Measurements from ENCODE around the gene CIB4. TPM values are rescaled to one million over a fixed set of nuclear protein-coding genes. Genes with fewer than 3 reads are reported as not detected.
A peak's percentile ranks its signal among the peaks of the same experiment; 100 is the strongest.

Gene CIB4
- total and polyA plus RNA-seq, 9 of the 15 experiments (the other 6 are each of a cell fraction or from before 2014, with no cell fraction given), result not detected

DNA sequence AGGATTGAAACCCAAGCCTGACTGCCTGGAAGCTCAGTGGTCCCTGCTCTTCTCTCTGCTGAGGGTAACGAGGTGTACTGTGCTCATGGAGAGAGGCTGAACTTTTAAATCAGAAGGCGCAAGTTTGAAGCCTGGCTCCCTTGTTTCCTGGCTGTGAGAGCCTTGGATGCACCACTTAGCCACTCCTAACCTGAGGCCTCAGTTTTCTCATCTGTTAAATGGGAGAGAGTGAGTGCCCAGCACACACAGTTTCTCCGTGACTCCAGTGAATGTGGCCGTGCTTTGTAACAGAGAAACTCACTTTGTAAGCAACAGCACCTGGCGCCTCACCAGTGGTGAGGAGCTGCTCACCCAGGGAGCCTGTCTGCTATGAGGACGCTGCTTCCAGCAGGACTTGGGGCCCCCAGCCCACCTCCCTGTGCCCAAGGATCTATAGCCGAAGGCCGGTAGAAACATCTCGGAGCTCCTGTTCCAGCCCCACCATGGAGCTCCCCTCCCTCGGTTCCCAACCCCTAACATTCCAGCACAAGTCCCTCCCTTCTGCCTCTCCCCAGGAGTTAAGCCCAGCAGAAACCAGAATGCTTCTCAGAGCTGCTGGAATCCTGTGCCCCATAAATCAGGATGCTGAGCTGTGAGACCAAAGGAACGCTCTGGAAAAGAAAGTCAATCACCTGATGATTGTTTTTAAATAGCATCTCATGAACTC lies 31.1 kb upstream of the CIB4 start:
- Histone ChIP-seq H3K27me3 (ENCODE audit: control insufficient read depth in 2 of 2, insufficient read depth in 2 of 2, low read length in 2 of 2) (peaks cover 10 to 51% of the 10 kb centered on the region in 2 experiments; a peak in 4 of 5 replicates), H3K9me1 (ENCODE audit: control insufficient read depth, insufficient read depth, low read length) (no peaks in the 10 kb centered on the region), H3K27ac (ENCODE audit: extremely low read depth, low read depth, low read length) (no peak overlapping the region), H3K36me3 (ENCODE audit: control insufficient read depth, insufficient read depth, low read length) (no peaks in the 10 kb centered on the region), H3K4me3 (no peak overlapping the region), H3K4me2 (ENCODE audit: insufficient read depth, low read length) (no peak overlapping the region), H3K79me2 (ENCODE audit: control insufficient read depth, insufficient read depth, low read length) (no peaks in the 10 kb centered on the region), H2AFZ (ENCODE audit: low read depth, low read length) (no peak overlapping the region), H4K20me1 (replicated peaks; ENCODE audit: control insufficient read depth, insufficient read depth, low read length) (no peaks in the 10 kb centered on the region), H3K4me1 (replicated peaks in 1 of 2; ENCODE audit: control insufficient read depth in 2 of 2, insufficient read depth in 2 of 2, low read length in 2 of 2) (no peaks in the 10 kb centered on the region), H3K9me3 (replicated peaks; ENCODE audit: control insufficient read depth, insufficient read depth, low read depth, low read length) (no peaks in the 10 kb centered on the region), H3K9ac (ENCODE audit: insufficient read depth in 1 of 2, low read depth in 2 of 2, low read length in 2 of 2) (no peak overlapping the region)
- no peak for DNase-seq (ENCODE audit: extremely low read depth in 1 of 4, low spot score in 3 of 4)
- POLR2A ChIA-PET, result interaction anchor here (0.9 to 1.9 kb wide), 3 partner anchors 8 to 80 kb away, joined by 3 to 6 read pairs (median 5); no protein-coding TSS in a partner anchor
- no peak for ATAC-seq
- in situ Hi-C loops (cut with MboI), result no loop called here
- WGBS (ENCODE audit: insufficient coverage, low coverage, missing lambda C conversion rate), result under 1% methylated on average over 11 of the region's 11 CpGs
- CTCF ChIA-PET (ENCODE audit: low intra/inter-chr PET ratio), result no interaction called here
- TF ChIP-seq RBM25 (IDR thresholded peaks at IDR 0.05; ENCODE audit: low read depth, low read length, severe bottlenecking) (peak; percentile 14), LEF1 (IDR thresholded peaks at IDR 0.05) (no peak)
- no TSS peak for BruUV-seq (replicated peaks)
- intact Hi-C loops (cut with micrococcal nuclease), result no loop called here
- no peak for FAIRE-seq

GRCh38 chr2:26671691-26672090 lies 30.5 kb upstream of the CIB4 start:
- in situ Hi-C loops (cut with MboI) (no loop called here), intact Hi-C loops (cut with micrococcal nuclease) (no loop called here)
- peaks cover 10 to 51% of the 10 kb centered on the region in 2 experiments; a peak in 4 of 5 replicates for H3K27me3 ChIP-seq (ENCODE audit: control insufficient read depth in 2 of 2, insufficient read depth in 2 of 2, low read length in 2 of 2)
- H2AFZ ChIP-seq (ENCODE audit: low read depth, low read length), result no peak overlapping the region
- H3K79me2 ChIP-seq (ENCODE audit: control insufficient read depth, insufficient read depth, low read length), result no peaks in the 10 kb centered on the region
- no peaks in the 10 kb centered on the region for H3K36me3 ChIP-seq (ENCODE audit: control insufficient read depth, insufficient read depth, low read length)
- no peak overlapping the region for H3K4me2 ChIP-seq (ENCODE audit: insufficient read depth, low read length)
- 2% methylated on average over 5 of the region's 5 CpGs for WGBS (ENCODE audit: insufficient coverage, low coverage, missing lambda C conversion rate)
- ChIA-PET CTCF (ENCODE audit: low intra/inter-chr PET ratio) (no interaction called here), POLR2A (interaction anchor here (0.9 to 1.9 kb wide), 2 partner anchors 9 to 32 kb away, joined by 3 to 6 read pairs; no protein-coding TSS in a partner anchor)
- H3K9me3 ChIP-seq (replicated peaks; ENCODE audit: control insufficient read depth, insufficient read depth, low read depth, low read length), result no peaks in the 10 kb centered on the region
- H3K4me3 ChIP-seq, result no peak overlapping the region
- no TSS peak for BruUV-seq (replicated peaks)
- no peaks in the 10 kb centered on the region for H3K4me1 ChIP-seq (replicated peaks in 1 of 2; ENCODE audit: control insufficient read depth in 2 of 2, insufficient read depth in 2 of 2, low read length in 2 of 2)
- no peaks in the 10 kb centered on the region for H3K9me1 ChIP-seq (ENCODE audit: control insufficient read depth, insufficient read depth, low read length)
- no peaks in the 10 kb centered on the region for H4K20me1 ChIP-seq (replicated peaks; ENCODE audit: control insufficient read depth, insufficient read depth, low read length)
- DNase-seq (ENCODE audit: extremely low read depth in 1 of 4, low spot score in 3 of 4), result no peak
- no peak for ATAC-seq
- H3K9ac ChIP-seq (ENCODE audit: insufficient read depth in 1 of 2, low read depth in 2 of 2, low read length in 2 of 2), result no peak overlapping the region
- FAIRE-seq, result no peak
- H3K27ac ChIP-seq (ENCODE audit: extremely low read depth, low read depth, low read length), result no peak overlapping the region
- TF ChIP-seq, protein P1, sequence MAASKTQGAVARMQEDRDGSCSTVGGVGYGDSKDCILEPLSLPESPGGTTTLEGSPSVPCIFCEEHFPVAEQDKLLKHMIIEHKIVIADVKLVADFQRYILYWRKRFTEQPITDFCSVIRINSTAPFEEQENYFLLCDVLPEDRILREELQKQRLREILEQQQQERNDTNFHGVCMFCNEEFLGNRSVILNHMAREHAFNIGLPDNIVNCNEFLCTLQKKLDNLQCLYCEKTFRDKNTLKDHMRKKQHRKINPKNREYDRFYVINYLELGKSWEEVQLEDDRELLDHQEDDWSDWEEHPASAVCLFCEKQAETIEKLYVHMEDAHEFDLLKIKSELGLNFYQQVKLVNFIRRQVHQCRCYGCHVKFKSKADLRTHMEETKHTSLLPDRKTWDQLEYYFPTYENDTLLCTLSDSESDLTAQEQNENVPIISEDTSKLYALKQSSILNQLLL (CRISPR knock-in tag; IDR thresholded peaks at IDR 0.05; ENCODE audit: borderline replicate concordance), result no peak
- no peak for TF ChIP-seq SETDB1 (IDR thresholded peaks at IDR 0.05; ENCODE audit: low read length)
- TF ChIP-seq TAL1 (IDR thresholded peaks at IDR 0.05), result no peak
- no peak for TF ChIP-seq FOSL1 (tag; conservative IDR thresholded peaks at IDR 0.05)
- no peak for TF ChIP-seq THAP7 (CRISPR knock-in tag; IDR thresholded peaks at IDR 0.05)
- TF ChIP-seq UBTF (IDR thresholded peaks at IDR 0.05; ENCODE audit: borderline replicate concordance in 1 of 2, low read depth in 2 of 2, low read length in 2 of 2), result no peak
- no peak for TF ChIP-seq ZNF184 (CRISPR knock-in tag; IDR thresholded peaks at IDR 0.05)
- no peak for TF ChIP-seq POLR2AphosphoS2 (IDR thresholded peaks at IDR 0.05; ENCODE audit: low read length)
